ENCODE results near the gene MT1F.
"Not testable (repeated sequence)": the region's sequence is repeated elsewhere in the genome, so short reads cannot be mapped to it uniquely, and the experiment has no call there.

MT1F gene

GRCh38 chr16:56652600-56652999 is 5.2 kb upstream of the MT1F start:
- no peak overlapping the region for H3K4me3 ChIP-seq (ENCODE audit: control insufficient read depth, low read depth, low read length)
- TF ChIP-seq, protein P1, sequence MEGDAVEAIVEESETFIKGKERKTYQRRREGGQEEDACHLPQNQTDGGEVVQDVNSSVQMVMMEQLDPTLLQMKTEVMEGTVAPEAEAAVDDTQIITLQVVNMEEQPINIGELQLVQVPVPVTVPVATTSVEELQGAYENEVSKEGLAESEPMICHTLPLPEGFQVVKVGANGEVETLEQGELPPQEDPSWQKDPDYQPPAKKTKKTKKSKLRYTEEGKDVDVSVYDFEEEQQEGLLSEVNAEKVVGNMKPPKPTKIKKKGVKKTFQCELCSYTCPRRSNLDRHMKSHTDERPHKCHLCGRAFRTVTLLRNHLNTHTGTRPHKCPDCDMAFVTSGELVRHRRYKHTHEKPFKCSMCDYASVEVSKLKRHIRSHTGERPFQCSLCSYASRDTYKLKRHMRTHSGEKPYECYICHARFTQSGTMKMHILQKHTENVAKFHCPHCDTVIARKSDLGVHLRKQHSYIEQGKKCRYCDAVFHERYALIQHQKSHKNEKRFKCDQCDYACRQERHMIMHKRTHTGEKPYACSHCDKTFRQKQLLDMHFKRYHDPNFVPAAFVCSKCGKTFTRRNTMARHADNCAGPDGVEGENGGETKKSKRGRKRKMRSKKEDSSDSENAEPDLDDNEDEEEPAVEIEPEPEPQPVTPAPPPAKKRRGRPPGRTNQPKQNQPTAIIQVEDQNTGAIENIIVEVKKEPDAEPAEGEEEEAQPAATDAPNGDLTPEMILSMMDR (IDR thresholded peaks at IDR 0.05; ENCODE audit: control insufficient read depth, insufficient read depth, low read depth, low read length, missing control alignments): no peak
- DNase-seq (ENCODE audit: low read depth): no peak

DNA sequence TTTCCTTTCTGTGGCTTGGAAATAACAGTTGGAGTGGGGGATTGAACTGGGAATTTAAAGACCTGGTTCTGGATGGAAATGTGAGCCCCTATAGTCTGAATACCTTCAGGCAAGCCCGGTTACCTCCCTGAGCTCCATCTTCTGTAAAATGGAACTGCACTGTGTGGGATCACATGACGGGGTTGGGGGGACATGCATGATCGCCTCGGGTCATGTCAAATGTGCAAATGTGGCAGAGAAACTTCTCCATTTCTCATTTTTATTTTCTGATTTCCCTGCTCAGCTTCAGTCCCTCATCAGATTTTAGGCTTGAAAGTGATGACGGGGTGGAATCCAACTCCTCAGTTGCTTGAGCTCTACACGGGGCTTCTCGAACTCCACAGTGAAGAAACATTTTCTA is 4.5 kb upstream of the MT1F start:
- TF ChIP-seq, protein P1 (IDR thresholded peaks at IDR 0.05; ENCODE audit: control insufficient read depth, insufficient read depth, low read depth, low read length, missing control alignments): no peak
- DNase-seq (ENCODE audit: low read depth): no peak
- H3K4me3 ChIP-seq (ENCODE audit: control insufficient read depth, low read depth, low read length): no peak overlapping the region

- DNase-seq (ENCODE audit: low read depth): no peak
- H3K4me3 ChIP-seq (ENCODE audit: control insufficient read depth, low read depth, low read length): no peak overlapping the region
- TF ChIP-seq, protein P1 (IDR thresholded peaks at IDR 0.05; ENCODE audit: control insufficient read depth, insufficient read depth, low read depth, low read length, missing control alignments): no peak
Observed at GRCh38 chr16:56658327-56658875, 642 bp downstream of the MT1F start.

DNA sequence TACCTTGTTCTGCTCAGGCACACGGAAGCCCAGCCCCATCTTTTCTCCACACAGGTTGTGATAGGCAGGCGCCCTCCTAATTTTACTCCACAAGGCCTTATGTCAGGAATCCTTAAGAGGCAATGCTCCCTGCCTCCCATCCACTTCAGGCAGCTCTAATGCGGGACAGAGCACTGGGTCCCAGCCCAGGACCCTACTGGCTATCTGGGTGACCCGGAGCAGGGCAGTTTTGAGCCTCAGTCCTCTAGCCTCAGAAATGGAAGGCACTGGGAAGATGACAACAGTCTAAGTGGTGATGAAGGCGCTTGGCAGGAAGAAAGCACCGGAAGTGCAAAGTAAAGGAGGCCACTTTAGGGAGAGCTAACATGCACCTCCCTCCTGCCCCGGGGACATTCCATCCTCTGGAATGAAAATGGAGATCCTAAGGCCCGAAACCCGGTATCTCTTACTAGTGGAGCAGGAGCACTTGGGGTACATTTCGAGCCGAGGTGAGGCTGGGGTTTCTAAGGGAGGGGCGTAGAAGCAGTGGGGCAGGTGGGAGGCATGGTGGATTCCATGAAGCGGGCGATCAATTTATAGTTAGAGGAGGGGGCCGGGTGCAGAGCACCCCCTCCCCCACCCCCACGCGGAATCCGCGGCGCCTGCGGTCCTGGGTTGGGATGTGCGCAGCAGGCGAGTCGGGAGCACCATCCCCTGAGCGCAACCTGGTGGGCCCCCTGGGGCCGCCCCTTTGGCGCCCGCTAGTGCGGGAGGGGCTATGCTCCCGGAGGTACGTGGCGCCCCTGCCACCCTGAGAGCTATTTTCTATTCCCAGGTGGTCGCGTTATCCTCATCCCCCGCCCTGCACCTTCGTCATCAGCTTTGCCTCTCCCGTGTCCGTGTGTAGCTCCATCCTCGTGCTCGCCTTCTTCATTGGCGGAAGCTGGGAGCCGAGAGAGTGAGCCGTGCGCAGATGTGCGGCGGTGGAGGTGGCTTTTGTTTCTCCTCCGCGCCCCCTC is 4.9 kb downstream of the MT1F start:
- H3K4me3 ChIP-seq (ENCODE audit: control insufficient read depth, low read depth, low read length): peak overlapping the region; percentile 6; the same call in 1 of the 2 replicates
- no peak for DNase-seq (ENCODE audit: low read depth)
- TF ChIP-seq, protein P1 (IDR thresholded peaks at IDR 0.05; ENCODE audit: control insufficient read depth, insufficient read depth, low read depth, low read length, missing control alignments): no peak

- TF ChIP-seq, protein P1 (IDR thresholded peaks at IDR 0.05; ENCODE audit: control insufficient read depth, insufficient read depth, low read depth, low read length, missing control alignments): no peak
- no peak overlapping the region for H3K4me3 ChIP-seq (ENCODE audit: control insufficient read depth, low read depth, low read length)
- no peak for DNase-seq (ENCODE audit: low read depth)
Observed at GRCh38 chr16:56664506-56664905, 6.7 kb downstream of the MT1F start.

- DNase-seq (ENCODE audit: low read depth); H3K4me3 ChIP-seq (ENCODE audit: control insufficient read depth, low read depth, low read length): not testable (repeated sequence)
Observed at GRCh38 chr16:56665286-56666261, 7.8 kb downstream of the MT1F start.

Measured in AG09309 (cell line).